NCI-H82 treated with DMSO at 0.1 percent for 48 hours (cell line): ENCODE results near the gene UTY.

ENCODE experiments used
- DNase-seq: peaks from one replicate; lab custom pipeline; 2025; ENCODE audit not compliant: unreplicated experiment; lab: John Stamatoyannopoulos, UW

UTY gene

GRCh38 chrY:13479828-13480227, at the start of gene UTY:
Gene UTY, minus strand, starts transcription at chrY:13480033. Its CDS starts 368 bp downstream, at chrY:13479665.
- no peak for DNase-seq

DNA sequence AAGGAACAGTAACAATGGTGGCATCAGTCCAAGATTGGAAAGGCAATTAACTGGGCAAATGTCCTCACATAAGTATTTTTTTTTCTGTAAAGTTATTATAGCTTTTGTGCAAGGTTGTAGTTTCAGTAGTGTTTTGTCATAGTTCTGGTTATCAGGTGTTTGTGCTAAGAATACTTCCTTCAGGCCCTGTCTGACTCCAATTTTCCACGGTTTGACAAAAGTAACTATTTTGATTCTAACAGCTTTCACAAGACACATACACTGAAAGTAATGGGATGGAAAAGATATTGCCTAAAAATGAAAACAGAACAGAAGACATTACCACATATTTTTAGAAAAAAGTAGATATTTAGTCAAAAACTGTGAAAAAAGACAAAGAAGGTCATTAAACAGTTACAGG, 40.6 kb upstream of the UTY start:
- no peak for DNase-seq

DNA sequence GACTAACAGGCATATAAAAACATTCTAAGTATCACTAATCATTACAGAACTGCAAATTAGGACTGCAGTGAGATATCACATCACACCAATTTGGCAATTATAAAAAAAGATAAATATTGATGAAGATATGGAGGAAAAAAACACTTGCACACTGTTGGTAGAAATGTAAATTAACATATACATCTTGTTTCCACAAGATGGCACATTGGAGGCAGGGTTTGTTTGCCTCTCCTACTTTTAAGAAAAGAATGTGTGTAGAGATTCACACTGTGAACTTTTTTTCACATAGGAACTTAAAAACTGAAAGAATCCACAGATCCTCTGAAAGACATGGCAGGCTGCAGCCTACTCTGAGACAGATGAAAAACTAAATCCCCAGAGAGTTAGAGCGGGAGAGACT, 21.4 kb upstream of the UTY start:
- DNase-seq, result no peak

- no peak for DNase-seq
These were observed 13.9 kb upstream of the UTY start for GRCh38 chrY:13493737-13494136.

DNA sequence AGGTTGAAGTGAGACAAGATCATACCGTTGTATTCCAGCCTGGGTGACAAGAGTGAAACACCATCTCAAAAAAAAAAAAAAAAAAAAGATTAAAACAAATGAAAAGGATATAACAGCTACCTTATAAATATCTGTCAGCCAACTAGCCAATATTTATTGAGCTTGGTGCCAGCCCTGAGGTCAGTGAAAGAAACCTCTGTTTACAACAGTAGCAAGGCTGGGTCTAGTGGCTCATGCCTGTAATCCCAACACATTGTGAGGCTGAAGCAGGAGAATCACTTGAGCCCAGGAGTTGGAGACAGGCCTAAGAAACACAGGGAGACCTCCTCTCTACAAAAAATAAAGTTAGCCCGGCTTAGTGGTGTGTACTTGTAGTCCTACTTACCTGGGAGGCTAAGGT, 12.6 kb upstream of the UTY start:
- no peak for DNase-seq

- no peak for DNase-seq
These were observed 8.9 kb upstream of the UTY start for GRCh38 chrY:13488738-13489137.

GRCh38 chrY:13479121-13479711, 617 bp downstream of the UTY start:
- no peak for DNase-seq

GRCh38 chrY:13478126-13478785, 1.6 kb downstream of the UTY start:
- no peak for DNase-seq

DNA sequence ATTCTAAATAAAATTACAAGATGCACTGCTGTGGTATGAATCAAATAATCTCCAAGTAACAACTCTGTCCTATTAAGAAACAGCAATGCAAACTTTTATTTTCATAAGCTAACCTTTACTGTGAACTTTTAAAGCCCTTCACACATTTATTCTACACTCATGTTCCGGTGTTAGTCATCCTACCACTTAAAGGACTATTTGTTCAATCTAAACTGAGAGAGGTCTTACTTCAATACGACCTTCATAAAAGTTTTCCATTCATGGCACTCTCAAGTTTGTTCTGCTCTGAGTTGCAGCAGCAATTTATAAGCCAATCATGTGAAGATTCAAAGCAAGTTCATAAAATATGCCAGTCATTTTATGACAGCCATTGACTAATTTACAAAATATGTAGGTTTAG, 4.8 kb downstream of the UTY start:
- DNase-seq, result no peak

DNA sequence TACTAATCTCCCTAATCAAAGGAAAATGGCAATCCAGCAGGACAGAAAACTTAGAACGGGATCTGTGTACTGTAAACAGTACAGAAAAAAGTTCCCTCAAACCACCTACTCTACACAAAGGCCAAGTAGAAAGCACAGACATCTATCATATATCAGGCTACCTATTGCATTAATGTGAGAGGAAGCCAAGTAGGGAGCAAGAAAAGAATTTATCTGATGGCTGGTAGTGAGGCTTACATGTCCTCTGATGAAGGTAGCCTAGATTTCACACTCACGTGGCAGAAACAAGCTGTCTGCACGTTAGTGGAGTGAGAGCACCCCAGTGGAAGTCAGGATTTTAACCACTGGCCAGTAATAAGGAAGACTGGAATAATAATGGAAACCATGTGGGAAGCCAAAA, 28.3 kb downstream of the UTY start:
- no peak for DNase-seq

DNA sequence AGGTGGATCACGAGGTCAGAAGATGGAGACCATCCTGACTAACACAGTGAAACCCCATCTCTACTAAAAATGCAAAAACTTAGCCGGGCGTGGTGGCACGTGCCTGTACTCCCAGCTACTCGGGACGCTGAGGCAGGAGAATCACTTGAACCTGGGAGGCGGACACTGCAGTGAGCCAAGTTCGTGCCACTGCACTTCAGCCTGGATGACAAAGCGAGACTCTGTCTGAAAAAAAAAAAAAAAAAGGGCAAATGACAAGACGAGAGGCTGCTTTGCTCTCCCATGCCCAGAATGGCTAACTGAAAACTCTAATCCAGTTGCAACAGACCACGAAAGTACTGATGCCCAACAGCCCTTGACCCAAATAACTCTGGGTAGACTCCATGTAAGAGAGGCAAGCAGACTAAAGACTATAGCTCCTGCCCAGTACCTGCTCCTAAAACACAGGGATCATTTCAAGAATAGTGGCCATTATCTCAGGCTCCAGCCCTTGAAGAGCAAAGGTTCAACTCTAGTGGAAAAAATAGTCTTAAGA, 29.2 kb downstream of the UTY start:
- DNase-seq, result no peak

DNA sequence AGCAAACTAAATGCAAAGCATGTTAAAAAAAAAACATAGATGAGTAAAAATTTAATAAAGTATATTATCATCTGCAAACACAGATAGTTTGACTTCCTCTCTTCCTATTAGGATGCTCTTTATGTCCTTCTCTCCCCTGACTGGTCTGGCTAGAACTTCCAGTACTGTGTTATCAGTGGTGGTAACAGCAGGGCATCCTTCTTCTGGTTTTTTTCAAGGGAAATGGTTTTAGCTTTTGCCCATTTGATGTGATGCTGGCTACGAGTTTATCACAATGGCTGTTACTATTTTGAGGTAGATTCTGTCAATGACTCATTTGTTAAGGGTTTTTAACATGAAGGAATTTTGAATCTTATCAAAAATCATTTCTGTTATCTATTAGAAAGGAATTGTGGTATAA, 34.3 kb downstream of the UTY start:
- no peak for DNase-seq

- DNase-seq, result no peak
These were observed 36.7 kb downstream of the UTY start for GRCh38 chrY:13443146-13443545.

- DNase-seq, result no peak
These were observed 39.0 kb downstream of the UTY start for GRCh38 chrY:13440811-13441210.

DNA sequence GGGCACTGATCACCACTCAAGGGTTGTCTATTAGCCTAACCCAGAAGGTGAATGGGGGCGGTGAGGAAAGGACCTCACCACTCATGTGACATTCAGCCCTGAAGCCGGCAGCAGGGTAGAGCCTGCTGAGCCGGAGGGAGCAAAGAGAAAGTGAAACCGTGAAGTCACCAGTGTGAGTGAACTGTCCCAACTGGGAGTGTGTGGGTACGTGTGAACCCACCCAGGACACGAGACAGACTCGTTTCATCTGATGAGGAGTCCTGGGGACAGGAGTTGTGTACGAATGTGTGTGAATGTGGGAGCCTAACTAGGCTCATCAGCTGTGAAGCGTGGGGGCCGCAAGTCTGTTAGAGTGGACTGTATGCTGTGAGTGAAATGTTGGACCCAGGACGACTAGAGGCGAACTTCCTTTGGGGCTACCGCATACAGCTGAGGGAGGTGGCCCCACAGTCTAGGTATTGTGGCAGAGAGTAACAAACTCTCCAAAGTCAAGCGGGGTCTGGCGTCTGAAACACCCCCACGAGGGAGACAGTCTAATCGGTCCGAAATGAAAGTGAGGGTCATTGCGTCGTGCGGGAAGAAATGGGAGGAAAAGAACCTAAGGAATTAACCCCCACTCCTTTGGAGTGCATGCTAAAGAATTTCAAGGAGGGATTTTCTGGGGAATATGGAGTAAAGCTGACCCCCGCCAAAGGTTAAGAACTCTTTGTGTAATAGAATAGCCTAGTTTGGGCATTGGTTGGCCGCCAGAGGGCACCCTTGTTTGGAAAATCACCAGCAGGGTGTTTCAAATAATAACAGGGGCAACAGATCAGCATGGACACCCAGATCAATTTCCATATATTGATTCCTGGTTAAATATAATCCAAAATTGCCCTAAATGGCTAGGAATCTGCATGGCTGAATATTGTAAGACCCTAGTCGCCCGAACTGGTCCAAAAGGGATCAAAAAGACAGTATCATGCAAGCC, 43.6 kb downstream of the UTY start:
- DNase-seq, result no peak

DNA sequence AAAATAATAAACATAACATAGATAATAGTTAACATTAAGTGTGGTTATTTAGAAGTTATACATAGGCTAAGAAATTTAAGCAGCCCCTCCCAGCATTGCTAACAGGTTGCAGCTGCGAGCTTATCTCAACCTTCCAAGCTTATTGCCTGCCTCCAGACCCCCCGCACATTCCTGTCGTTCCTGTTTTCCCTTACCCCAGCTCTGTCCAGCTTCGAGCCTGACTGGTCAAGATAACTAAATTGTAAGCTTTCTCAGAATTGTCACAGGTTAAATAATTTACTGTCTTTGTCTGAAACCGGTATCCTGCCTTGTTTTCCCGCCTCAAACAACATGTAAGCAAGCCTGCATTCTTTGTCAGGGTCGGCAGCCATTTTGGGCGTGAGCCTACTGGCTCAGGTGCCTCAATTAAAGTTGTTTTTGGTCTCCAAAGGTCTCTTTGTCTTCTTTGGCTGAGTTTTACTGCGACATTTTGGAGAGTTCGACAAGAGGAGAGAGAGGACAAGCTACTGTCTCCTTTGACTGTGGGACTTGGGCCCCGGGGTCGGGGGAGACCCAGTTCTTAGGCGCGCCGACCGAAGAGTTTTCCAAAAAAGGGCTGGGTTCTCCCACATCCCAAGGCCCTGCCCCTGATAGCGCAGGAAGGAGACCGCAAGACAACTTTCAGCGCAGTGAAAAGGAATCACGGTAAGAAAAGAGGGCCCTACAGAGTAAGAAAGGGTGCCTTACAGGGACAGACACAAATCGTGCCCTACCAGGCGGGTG, 44.4 kb downstream of the UTY start:
- DNase-seq, result no peak

- DNase-seq, result no peak
These were observed 47.4 kb downstream of the UTY start for GRCh38 chrY:13432293-13433025.

DNA sequence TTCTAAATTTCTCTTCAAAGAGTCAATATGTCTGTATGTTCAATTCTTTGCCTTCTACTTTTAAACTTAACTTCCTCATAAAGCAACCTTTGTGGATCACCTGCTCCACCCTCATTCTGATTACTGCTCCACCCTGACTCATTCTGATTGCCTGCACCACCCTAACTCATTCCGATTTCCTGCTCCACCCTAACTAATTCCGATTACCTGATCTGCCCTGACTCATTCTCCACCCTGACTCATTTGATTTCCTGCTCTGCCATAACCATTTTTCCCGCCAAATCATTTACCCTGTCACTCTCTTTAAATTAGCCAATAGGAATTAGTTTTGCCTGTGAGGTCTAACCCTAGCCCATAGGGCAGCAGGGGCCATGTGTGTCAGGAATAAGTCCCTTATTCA, 50.3 kb downstream of the UTY start:
- no peak for DNase-seq

DNA sequence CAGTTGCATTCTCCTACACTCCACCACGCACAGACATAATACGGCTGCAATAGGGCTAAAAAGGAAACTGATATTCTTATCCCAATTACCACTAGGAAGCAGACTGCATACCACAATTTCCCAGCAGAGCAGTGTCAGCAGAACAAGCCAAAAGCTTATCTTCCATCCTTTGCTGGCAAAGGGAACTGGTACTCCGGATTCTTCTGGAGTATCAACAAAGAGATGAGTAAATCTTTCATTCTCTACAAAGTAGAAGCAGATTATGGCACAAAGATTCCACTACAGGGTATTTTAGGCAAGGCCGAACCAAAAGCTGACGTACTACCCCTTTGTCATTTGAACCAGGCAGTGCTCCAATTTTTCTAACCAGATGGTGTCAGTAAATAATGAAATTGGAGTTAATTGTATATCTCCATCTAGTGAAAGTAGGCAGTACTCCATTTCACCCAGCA, 56.5 kb downstream of the UTY start:
- no peak for DNase-seq
